HG03565 (cell line): ENCODE data around the gene MYO1H.
A peak's percentile ranks its signal among the peaks of the same experiment; 100 is the strongest.
"Not testable (repeated sequence)": the region's sequence is repeated elsewhere in the genome, so short reads cannot be mapped to it uniquely, and the experiment has no call there.

Experiments used
- ATAC-seq: cut with Tn5 transposase; IDR thresholded peaks from one replicate; pipeline ENCODE4 v1.9.1; 2021; ENCODE audit warnings: mild to moderate bottlenecking, moderate library complexity; ENCODE audit not compliant: unreplicated experiment

MYO1H gene

GRCh38 chr12:109394891-109395290 is 47.2 kb downstream of the MYO1H start:
- no peak for ATAC-seq

GRCh38 chr12:109404841-109405240 is 57.1 kb downstream of the MYO1H start:
- not testable (repeated sequence) for ATAC-seq

- not testable (repeated sequence) for ATAC-seq
These were observed 58.4 kb downstream of the MYO1H start for GRCh38 chr12:109406147-109406546.

- no peak for ATAC-seq
These were observed 71.3 kb downstream of the MYO1H start for GRCh38 chr12:109418848-109419480.

GRCh38 chr12:109421355-109422087 is 73.8 kb downstream of the MYO1H start:
- ATAC-seq = no peak

- ATAC-seq = no peak
These were observed 74.6 kb downstream of the MYO1H start for GRCh38 chr12:109422251-109422650.

- ATAC-seq = no peak
These were observed 75.7 kb downstream of the MYO1H start for GRCh38 chr12:109423392-109423791.

- ATAC-seq = peak; percentile 54
These were observed 80.4 kb downstream of the MYO1H start for GRCh38 chr12:109428037-109428629.

GRCh38 chr12:109428804-109429203 is 81.1 kb downstream of the MYO1H start:
- not testable (repeated sequence) for ATAC-seq

GRCh38 chr12:109430244-109430643 is 82.5 kb downstream of the MYO1H start:
- ATAC-seq = no peak

- no peak for ATAC-seq
These were observed 84.7 kb downstream of the MYO1H start for GRCh38 chr12:109432431-109432830.

- ATAC-seq = no peak
These were observed 85.2 kb downstream of the MYO1H start for GRCh38 chr12:109432842-109433304.

GRCh38 chr12:109433618-109434017 is 85.9 kb downstream of the MYO1H start:
- no peak for ATAC-seq

- ATAC-seq = no peak
These were observed 86.9 kb downstream of the MYO1H start for GRCh38 chr12:109434582-109434981.

- no peak for ATAC-seq
These were observed 87.9 kb downstream of the MYO1H start for GRCh38 chr12:109435428-109436187.

- no peak for ATAC-seq
These were observed 88.5 kb downstream of the MYO1H start for GRCh38 chr12:109436188-109436560.

GRCh38 chr12:109439181-109439580 is 91.5 kb downstream of the MYO1H start:
- no peak for ATAC-seq

GRCh38 chr12:109439951-109440350 is 92.3 kb downstream of the MYO1H start:
- not testable (repeated sequence) for ATAC-seq

- no peak for ATAC-seq
These were observed 93.3 kb downstream of the MYO1H start for GRCh38 chr12:109440851-109441490.

GRCh38 chr12:109443794-109444193 is 96.1 kb downstream of the MYO1H start:
- no peak for ATAC-seq

- ATAC-seq = no peak
These were observed 96.6 kb downstream of the MYO1H start for GRCh38 chr12:109444259-109444658.
